HAP-1 (cell line): ENCODE data around the gene PAEP.
"Not testable (repeated sequence)": the region's sequence is repeated elsewhere in the genome, so short reads cannot be mapped to it uniquely, and the experiment has no call there.

Source experiments
- DNase-seq, 2 experiments: peaks; one replicate each; pipeline ENCODE4 v3.0.0-alpha.2; 2016 to 2020; ENCODE audit warnings: low spot score in 2 of 2
- H3K27me3 ChIP-seq: fragments of 250-450 bp; sonication (Bioruptor Pico); 2 replicates; pipeline ENCODE4 v1.5.1; 2020; ENCODE audit warnings: low read depth, mild to moderate bottlenecking, moderate library complexity
- H3K36me3 ChIP-seq: fragments of 250-450 bp; sonication (Bioruptor Pico); replicated peaks from 2 replicates; pipeline ENCODE4 v1.5.1; 2020; ENCODE audit warnings: mild to moderate bottlenecking
- H3K4me1 ChIP-seq: fragments of 250-450 bp; sonication (Bioruptor Pico); 2 replicates; pipeline ENCODE4 v1.5.1; 2020; ENCODE audit warnings: mild to moderate bottlenecking
- H3K4me3 ChIP-seq: fragments of 250-450 bp; sonication (Bioruptor Pico); 2 replicates; pipeline ENCODE4 v1.5.1; 2020; ENCODE audit warnings: mild to moderate bottlenecking, moderate library complexity
- H3K9me3 ChIP-seq: fragments of 250-450 bp; sonication (Bioruptor Pico); 2 replicates; pipeline ENCODE4 v1.5.1; 2020; ENCODE audit warnings: mild to moderate bottlenecking, moderate library complexity
- in situ Hi-C: fragments of 300-500 bp; cut with MboI; formaldehyde crosslinking; loops from 3 replicates; pipeline ENCODE4 v1.14.3; 2020; ENCODE audit warnings: low sequenced_read_pairs, inconsistent platforms, mixed read lengths

PAEP gene

DNA sequence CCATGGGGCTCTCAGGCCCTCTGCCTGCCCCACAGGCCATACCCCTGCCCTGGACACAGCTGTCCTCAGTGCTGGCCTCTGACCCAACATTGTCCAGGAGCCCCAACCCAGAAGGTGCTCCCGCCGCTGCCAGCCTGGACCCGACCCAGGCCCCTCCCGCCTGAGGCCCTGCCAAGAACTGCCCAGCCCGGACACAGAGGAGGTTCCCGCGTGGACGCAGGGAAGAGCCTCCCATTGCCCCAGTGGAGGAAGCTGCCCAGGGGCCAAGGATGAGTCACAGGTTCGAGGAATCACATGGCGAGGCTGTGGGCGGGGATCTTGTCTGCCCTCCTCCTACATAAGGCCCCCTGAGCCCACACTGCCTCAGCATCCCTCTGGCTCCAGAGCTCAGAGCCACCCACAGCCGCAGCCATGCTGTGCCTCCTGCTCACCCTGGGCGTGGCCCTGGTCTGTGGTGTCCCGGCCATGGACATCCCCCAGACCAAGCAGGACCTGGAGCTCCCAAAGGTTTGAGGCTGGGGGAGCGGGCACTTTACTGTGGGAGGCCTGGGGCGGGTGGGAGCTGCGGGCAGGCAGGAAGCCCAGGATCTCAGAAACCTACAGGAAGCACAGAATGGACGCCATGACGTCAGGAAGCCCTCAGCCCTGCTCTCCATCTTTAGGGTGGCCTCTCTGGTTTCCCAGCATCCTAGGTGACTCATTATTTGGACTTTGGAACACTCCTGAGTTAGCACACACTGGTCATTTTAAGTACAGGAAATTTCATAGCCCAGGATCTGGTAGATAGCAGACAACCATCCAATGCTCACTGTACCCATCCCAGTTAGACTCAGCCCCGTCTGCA, at the start of gene PAEP:
TSS of gene PAEP (plus strand) at position 366 of the 844 bp plus-strand sequence.
- no peak for DNase-seq
- H3K36me3 ChIP-seq = no peaks in the 10 kb centered on the region
- no peaks in the 10 kb centered on the region for H3K9me3 ChIP-seq
- no peaks in the 10 kb centered on the region for H3K4me1 ChIP-seq
- H3K27me3 ChIP-seq = no peaks in the 10 kb centered on the region
- in situ Hi-C loops = no loop called here
- H3K4me3 ChIP-seq = no peak within 1 kb of the TSS

DNA sequence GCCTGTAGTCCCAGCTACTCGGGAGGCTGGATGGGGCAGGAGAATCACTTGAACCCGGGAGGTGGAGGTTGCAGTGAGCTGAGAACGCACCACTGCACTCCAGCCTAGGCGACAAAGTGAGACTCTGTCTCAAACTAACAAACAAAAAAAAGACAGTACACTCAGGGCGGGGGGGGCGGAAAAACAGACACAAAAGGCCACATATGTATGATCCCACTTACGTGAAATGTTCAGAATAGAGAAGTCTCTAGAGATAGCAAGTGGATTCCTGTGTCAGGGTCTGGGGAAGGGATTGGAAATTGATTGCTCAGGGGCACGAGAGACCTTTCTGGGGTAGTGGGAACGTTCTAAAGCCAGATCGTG, 49.3 kb upstream of the PAEP start:
- in situ Hi-C loops = no loop called here
- Histone ChIP-seq H3K4me1 (no peaks in the 10 kb centered on the region), H3K27me3 (no peaks in the 10 kb centered on the region), H3K36me3 (no peaks in the 10 kb centered on the region), H3K4me3 (no peak overlapping the region), H3K9me3 (no peaks in the 10 kb centered on the region)
- DNase-seq = no peak

DNA sequence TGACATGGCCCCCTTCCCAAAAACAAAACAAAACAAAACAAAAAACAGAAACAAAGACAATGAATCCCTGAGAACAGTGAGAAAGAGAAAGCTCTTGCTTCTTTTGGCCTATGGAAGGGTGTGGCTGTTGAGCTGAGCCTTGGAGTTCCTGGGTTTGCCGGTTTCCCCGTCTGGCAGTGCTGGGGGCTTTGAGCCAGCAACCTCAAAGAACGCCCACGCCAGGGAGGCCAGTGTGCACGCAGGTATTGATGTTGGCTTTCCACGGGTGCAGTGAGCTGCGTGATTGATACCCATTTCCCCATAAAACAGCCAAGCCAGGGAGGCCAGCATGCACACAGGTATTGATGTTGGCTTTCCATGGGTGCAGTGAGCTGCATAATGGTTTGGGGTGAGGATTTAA, 48.7 kb upstream of the PAEP start:
- no peak overlapping the region for H3K4me3 ChIP-seq
- in situ Hi-C loops = no loop called here
- peak in 1 of 2 experiments; percentile 6 for DNase-seq
- H3K27me3 ChIP-seq = no peaks in the 10 kb centered on the region
- H3K36me3 ChIP-seq = no peaks in the 10 kb centered on the region
- H3K9me3 ChIP-seq = no peaks in the 10 kb centered on the region
- no peaks in the 10 kb centered on the region for H3K4me1 ChIP-seq

DNA sequence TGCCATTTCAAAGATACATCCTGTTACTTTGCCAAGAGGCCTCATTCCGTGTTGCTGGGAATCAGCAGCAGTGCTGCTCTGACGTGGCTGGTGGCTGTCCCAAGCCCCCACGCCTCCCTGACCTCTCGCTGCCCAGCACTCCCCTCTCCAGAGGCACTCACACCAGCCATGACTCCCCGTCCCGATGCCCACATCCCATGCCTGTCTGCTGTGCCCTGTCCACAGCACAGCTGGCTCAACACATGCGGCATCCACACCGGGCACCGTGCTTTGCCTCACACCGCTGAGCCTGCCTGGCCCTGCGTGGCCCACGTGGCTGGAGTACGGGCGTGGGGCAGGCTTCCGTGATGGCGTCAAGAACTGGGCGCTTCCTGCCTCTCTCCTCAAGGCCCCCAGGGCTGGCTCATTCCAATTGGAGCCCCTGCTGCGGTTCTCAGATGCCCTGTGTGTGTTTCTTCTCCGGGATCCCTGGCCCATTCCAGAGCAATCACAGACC, 48.2 kb upstream of the PAEP start:
- no peaks in the 10 kb centered on the region for H3K9me3 ChIP-seq
- H3K36me3 ChIP-seq = no peaks in the 10 kb centered on the region
- no peak overlapping the region for H3K4me3 ChIP-seq
- DNase-seq = peak in 1 of 2 experiments; percentile 7
- no peaks in the 10 kb centered on the region for H3K27me3 ChIP-seq
- in situ Hi-C loops = no loop called here
- no peaks in the 10 kb centered on the region for H3K4me1 ChIP-seq

DNA sequence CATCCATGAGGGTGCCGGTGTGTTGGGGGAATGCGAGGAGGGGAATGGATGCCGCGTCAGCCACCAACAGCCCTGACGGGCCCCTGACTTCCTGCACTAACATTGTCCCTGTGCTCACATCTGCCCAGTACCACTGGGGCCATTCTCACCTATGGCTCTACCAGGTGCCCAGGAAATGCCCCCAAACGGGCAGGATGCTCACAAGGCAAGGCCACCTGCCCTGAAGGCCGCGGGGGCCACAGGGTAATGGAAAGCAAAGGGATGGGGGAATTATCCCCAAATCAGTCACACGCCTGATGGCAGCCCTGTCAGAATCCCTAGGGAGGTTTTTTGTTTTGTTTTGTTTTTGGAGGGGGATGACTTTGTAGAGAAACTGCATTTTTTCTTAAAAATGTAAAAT, 47.6 kb upstream of the PAEP start:
- DNase-seq, in situ Hi-C loops, H3K27me3 ChIP-seq, H3K9me3 ChIP-seq, H3K4me1 ChIP-seq, H3K4me3 ChIP-seq, H3K36me3 ChIP-seq: not testable (repeated sequence)

DNA sequence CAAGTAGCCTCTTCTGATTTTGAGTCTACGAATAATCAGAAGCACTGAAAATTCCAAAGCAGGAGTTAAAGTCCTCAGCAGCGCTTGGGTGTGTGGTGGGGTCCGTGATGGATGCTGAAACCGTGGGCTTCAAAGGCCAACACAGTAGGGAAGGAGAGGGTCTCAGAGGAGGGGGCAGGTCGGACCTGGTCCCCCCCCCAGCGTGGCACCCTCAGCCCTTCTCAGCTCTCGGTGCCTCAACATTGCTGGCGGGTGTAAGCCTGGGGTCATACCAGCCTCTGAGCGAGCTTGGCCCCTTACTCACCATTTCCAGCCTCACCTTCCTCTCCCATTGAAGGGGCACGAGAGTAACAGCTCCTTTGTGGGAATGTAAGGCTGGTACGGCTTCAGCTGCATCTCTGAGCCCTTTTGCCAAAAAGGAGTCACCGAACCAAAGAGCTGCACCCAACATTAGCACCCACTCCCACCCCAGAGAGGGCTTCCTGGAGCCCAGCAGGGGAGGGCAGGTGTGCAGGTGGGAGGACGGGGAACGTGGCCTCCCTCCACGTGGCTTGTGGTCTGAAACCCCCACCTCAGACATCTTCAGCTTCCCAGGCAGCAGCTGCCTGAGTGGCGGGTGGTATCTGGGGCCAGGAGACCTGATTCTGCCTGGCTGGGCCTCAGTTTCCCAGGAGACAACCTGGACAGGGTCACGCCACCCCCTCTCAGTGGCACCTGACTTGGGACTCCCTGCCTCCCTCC, 47.0 kb upstream of the PAEP start:
- Histone ChIP-seq H3K4me1 (no peaks in the 10 kb centered on the region), H3K4me3 (no peak overlapping the region), H3K9me3 (no peaks in the 10 kb centered on the region), H3K27me3 (no peaks in the 10 kb centered on the region), H3K36me3 (no peaks in the 10 kb centered on the region)
- in situ Hi-C loops = no loop called here
- DNase-seq = no peak

DNA sequence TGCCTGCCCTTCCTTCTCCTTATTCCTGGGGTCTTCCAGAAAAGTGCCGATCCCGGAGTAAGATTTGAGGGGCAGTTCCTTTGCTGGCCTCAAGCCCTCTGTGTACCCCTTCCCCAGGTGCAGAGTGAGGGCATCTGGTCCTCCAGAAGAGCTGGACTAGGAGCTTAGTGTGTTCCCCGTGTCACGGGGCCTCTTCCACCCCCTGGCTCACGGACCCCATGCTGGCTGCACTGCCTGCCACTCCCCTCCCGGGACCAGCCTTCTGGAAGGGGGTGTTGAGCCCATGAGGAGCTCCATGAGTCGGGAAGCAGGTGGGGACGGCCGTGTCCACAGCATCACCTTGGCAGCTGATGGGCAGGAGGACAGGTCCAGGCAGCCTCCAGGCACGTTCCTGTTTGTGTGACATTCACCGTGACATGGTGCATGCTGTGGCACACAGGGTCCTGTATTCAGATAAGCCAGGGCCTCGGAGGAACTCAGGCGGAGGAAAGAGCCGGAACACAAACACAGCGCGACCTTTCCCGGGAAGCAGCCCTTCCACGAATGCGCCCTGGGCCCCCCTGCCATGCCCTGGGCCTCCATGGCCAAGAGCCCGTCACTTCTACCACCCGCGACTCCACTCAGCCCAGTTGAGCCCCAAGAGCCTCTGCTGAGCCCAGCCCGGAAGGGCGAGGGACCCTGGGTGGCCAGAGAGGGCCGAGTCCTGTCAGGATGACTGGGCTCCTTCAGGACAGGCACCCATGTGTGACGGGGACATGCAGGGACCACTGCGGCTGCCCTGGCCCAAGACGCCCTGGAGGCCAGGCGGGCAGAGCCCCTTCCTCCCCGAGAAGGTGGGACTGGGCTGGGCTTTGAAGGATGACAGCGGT, 46.2 kb upstream of the PAEP start:
- in situ Hi-C loops = no loop called here
- Histone ChIP-seq H3K9me3 (no peaks in the 10 kb centered on the region), H3K36me3 (no peaks in the 10 kb centered on the region), H3K4me1 (no peaks in the 10 kb centered on the region), H3K4me3 (no peak overlapping the region), H3K27me3 (no peaks in the 10 kb centered on the region)
- DNase-seq = no peak

DNA sequence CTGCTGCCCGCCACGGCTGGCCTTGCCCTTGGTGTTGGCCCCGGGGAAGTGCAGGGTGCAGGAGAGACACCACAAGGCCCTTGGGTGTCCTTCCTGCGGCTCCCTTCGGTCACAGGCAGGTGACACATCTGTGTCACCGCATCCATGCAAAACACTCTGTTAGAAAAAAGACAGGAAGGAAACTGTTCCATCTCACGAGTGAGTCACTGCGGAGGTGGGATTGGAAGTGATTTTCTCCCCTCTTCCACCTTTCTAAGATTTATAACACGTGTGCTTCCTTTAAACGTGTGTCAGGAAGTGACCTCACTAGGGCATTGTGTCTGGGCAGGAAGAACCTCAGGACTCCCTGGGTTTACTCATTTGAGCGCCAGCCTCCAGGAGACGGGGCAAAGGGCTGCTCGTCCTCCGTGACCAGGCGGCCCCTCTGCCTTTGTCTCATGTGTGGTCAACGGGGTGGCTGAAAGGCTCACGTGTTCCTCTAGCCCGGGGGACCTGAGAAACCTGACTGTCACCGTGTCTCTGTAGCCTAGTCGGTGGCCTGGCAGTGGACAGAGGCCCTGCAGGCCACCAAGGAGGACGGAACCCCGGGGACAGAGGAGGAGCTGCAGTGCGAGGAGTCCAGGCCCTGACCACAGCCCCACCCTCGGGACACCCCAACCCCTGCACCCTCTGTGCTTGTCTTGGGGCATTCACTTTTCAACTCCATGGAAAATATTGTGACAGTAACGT, 45.3 kb upstream of the PAEP start:
- DNase-seq = no peak
- no peaks in the 10 kb centered on the region for H3K27me3 ChIP-seq
- in situ Hi-C loops = no loop called here
- no peaks in the 10 kb centered on the region for H3K9me3 ChIP-seq
- no peak overlapping the region for H3K4me3 ChIP-seq
- H3K36me3 ChIP-seq = no peaks in the 10 kb centered on the region
- no peaks in the 10 kb centered on the region for H3K4me1 ChIP-seq

DNA sequence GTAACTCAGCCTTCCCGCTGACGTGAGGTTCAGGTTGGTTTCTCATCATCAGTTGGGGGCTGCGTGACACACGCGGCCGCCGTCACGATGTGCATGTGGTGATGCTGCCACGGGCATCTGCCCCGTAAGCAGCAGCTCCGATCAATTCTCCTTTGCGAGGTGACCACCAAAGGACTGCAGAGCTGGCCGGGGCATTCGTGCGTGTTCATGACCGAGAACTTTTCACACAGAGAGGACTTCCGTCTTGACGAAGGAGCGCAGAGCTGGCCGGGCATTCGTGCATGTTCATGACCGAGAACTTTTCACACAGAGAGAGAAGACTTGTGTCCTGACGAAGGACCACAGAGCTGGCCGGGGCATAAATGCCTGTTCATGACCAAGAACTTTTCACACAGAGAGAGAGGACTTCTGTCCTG, 44.1 kb upstream of the PAEP start:
- DNase-seq = no peak
- in situ Hi-C loops = no loop called here
- no peaks in the 10 kb centered on the region for H3K4me1 ChIP-seq
- no peaks in the 10 kb centered on the region for H3K9me3 ChIP-seq
- no peaks in the 10 kb centered on the region for H3K27me3 ChIP-seq
- no peak overlapping the region for H3K4me3 ChIP-seq
- no peaks in the 10 kb centered on the region for H3K36me3 ChIP-seq

DNA sequence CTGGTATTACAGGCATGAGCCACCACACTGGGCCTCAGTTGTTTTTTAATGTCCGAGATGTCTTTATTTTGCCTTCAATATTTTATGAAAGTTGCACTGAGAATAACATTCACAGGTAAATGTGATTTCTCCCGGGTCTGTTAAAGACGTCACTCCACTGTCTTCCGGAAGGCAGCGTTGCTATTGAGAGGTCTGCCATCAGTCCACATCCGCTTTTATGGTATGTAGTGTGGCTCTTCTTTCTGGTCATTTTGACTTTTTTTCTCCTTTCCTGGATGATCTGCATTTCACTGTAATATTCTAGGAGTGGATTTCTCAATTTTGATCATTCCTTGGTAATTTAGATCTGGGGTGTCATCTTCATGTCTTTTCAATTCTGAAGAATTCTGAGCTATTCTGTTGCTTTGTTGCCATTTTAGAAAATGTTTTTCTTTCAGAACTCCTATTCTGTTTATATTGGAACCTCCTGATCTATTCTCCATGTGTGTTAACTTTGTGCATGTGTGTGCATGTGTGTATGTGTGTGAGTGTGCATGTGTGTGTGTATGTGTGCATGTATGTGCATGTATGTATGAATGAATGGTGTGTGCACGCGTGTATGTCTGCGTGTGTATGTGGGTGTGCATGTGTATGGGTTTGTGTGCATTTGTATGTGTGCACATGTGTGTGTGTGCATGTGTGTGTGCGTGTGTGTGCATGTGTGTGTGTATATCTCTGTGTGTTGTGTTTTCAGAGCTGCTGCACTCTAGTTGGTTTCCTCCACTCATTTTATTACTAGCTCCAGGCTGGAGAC, 42.2 kb upstream of the PAEP start:
- DNase-seq = no peak
- Histone ChIP-seq H3K4me3 (no peak overlapping the region), H3K36me3 (no peaks in the 10 kb centered on the region), H3K4me1 (no peaks in the 10 kb centered on the region), H3K27me3 (no peaks in the 10 kb centered on the region), H3K9me3 (no peaks in the 10 kb centered on the region)
- in situ Hi-C loops = no loop called here

DNA sequence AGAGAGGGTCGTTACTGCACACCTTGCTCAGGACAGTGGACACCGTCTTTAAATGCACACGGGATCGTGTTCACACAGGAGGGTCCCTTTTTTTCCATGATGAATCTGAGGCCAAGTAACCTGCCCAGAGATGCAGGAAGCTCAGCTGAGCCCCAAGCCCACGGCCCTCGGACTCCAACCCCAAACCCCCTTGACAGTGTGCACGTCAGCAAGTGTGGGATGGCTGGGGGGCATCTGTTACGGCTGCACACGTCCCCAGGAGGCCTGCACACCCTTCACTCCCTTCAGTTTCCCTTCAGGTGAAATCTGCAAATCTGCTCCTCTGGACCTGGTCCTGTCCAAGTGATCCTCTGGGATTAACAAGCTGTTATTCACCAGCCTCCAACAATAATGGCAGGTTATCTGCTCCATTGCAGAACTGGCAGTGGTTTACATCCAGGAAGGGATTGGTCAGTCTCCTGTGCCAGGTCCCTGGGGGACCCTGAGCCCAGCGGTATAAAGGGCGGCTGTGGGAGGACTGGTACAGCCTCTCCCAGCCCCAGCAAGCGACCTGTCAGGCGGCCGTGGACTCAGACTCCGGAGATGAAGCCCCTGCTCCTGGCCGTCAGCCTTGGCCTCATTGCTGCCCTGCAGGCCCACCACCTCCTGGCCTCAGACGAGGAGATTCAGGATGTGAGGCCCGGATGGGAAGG, 40.5 kb upstream of the PAEP start, which contains the start of gene LCN1:
TSS of gene LCN1 (plus strand) at position 525 of the 692 bp plus-strand sequence. CDS start at position 583, 58 bp downstream.
- no peaks in the 10 kb centered on the region for H3K9me3 ChIP-seq
- no peaks in the 10 kb centered on the region for H3K4me1 ChIP-seq
- no peaks in the 10 kb centered on the region for H3K27me3 ChIP-seq
- no peaks in the 10 kb centered on the region for H3K36me3 ChIP-seq
- no peak within 1 kb of the TSS for H3K4me3 ChIP-seq
- no peak for DNase-seq
- in situ Hi-C loops = no loop called here

DNA sequence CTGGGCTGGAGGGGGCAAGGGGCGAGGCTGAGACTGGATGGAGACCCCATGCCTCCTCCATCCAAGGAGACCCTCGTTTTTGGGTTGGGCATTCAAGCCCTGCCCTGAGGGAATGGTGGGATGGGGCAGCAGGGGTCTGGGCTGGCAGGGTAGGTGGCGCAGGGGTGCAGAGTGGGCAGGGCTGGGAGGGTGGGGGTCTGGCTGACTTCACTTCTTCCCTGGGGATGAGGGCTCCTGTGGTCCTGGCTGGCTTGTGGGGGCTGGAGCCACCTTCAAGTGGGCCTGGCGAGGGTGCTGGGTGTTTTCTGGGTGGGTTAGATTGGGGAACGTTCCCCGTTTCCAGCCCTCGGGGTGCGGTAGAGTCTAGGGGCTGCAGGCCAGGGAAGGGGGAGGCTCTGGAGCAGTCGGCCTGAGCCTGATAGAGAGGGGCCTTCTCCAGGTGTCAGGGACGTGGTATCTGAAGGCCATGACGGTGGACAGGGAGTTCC, 39.9 kb upstream of the PAEP start:
- Histone ChIP-seq H3K9me3 (no peaks in the 10 kb centered on the region), H3K27me3 (no peaks in the 10 kb centered on the region), H3K4me3 (no peak overlapping the region), H3K4me1 (no peaks in the 10 kb centered on the region), H3K36me3 (no peaks in the 10 kb centered on the region)
- DNase-seq = no peak
- in situ Hi-C loops = no loop called here
